IPS DF 19.7 (cell line): ENCODE data around the gene KCNK18.
"Not testable (repeated sequence)": the region's sequence is repeated elsewhere in the genome, so short reads cannot be mapped to it uniquely, and the experiment has no call there.

ENCODE experiments used
- DNase-seq: peaks from one replicate; pipeline ENCODE4 v3.0.0-alpha.2; 2013; ENCODE audit warnings: low read depth, low spot score

The KCNK18 gene

GRCh38 chr10:117221156-117221711 is 23.9 kb downstream of the KCNK18 start:
- no peak for DNase-seq

GRCh38 chr10:117222552-117222951 is 25.3 kb downstream of the KCNK18 start:
- no peak for DNase-seq

- no peak for DNase-seq
Observed at GRCh38 chr10:117222976-117223692, 25.8 kb downstream of the KCNK18 start.

GRCh38 chr10:117223693-117224430 is 26.6 kb downstream of the KCNK18 start:
- no peak for DNase-seq

- no peak for DNase-seq
Observed at GRCh38 chr10:117224881-117225280, 27.6 kb downstream of the KCNK18 start.

GRCh38 chr10:117226813-117227451 is 29.6 kb downstream of the KCNK18 start:
- no peak for DNase-seq

GRCh38 chr10:117228210-117228609 is 30.9 kb downstream of the KCNK18 start:
- no peak for DNase-seq

- not testable (repeated sequence) for DNase-seq
Observed at GRCh38 chr10:117230107-117230506, 32.8 kb downstream of the KCNK18 start.

GRCh38 chr10:117237401-117237991 is 40.2 kb downstream of the KCNK18 start:
- DNase-seq, result no peak

GRCh38 chr10:117239051-117239450 is 41.8 kb downstream of the KCNK18 start:
- no peak for DNase-seq

GRCh38 chr10:117239721-117240620 is 42.7 kb downstream of the KCNK18 start:
- DNase-seq, result no peak

- no peak for DNase-seq
Observed at GRCh38 chr10:117240621-117241529, 43.6 kb downstream of the KCNK18 start, which contains the start of gene SLC18A2. TSS of gene SLC18A2 (plus strand) at chr10:117241114. CDS start at chr10:117241694, 580 bp downstream.

GRCh38 chr10:117241541-117242462 is 44.5 kb downstream of the KCNK18 start:
- DNase-seq, result no peak

- no peak for DNase-seq
Observed at GRCh38 chr10:117242463-117242832, 45.2 kb downstream of the KCNK18 start.

GRCh38 chr10:117246997-117247671 is 49.8 kb downstream of the KCNK18 start:
- no peak for DNase-seq

GRCh38 chr10:117248750-117249465 is 51.6 kb downstream of the KCNK18 start:
- no peak for DNase-seq

- no peak for DNase-seq
Observed at GRCh38 chr10:117249493-117250093, 52.3 kb downstream of the KCNK18 start.
